ENCODE measurements around the gene TAGLN3. TPM values are rescaled to one million over a fixed set of nuclear protein-coding genes. Genes with fewer than 3 reads are reported as not detected.

The TAGLN3 gene
- total RNA-seq, 1 experiment from 2014 or later = not detected

DNA sequence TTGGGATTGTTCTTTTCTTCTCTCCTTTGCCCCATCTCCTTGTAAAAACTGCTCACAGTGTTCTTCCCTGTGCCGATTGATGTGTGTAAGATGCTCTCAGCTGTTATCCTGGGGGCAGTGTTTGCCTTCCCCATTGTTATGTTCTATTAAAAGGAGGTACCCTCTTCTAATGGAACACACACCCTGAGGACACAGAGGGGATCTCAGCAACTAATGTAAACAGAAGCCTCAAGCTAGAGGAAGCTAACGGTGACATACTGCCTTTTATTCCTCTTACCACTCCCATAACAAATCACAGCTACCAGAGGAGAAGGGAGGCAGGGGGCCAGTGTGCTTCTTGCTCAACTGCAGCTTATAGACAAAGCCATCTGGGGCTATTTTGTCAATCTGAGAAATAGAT is 2.2 kb downstream of the TAGLN3 start:
- no peak for DNase-seq
- BruUV-seq (replicated peaks) = no TSS peak
- Histone ChIP-seq H3K4me3 (ENCODE audit: low read depth, low read length) (no peak overlapping the region), H3K36me3 (ENCODE audit: control insufficient read depth, insufficient read depth, low read length) (no peaks in the 10 kb centered on the region), H3K9me3 (no peaks in the 10 kb centered on the region), H3K27me3 (replicated peaks; ENCODE audit: control insufficient read depth, insufficient read depth, low read length) (no peaks in the 10 kb centered on the region), H3K4me1 (peaks cover 9% of the 10 kb centered on the region)
- Mint-ChIP-seq H3K4me3 (ENCODE audit: unreplicated experiment) (no peak overlapping the region), H3K27ac (ENCODE audit: unreplicated experiment) (no peak overlapping the region), H3K9me3 (ENCODE audit: unreplicated experiment) (no peaks in the 10 kb centered on the region), H3K27me3 (ENCODE audit: insufficient read depth, unreplicated experiment) (no peaks in the 10 kb centered on the region), H3K4me1 (ENCODE audit: low read depth, unreplicated experiment) (peaks cover 31% of the 10 kb centered on the region), H3K36me3 (ENCODE audit: insufficient read depth, unreplicated experiment) (peaks cover 5% of the 10 kb centered on the region)
- POLR2A ChIA-PET = no interaction called here
- intact Hi-C loops (cut with micrococcal nuclease; ENCODE audit: unreplicated experiment) = no loop called here
- CTCF ChIA-PET = interaction anchor here (2.9 kb wide), 1 partner anchor 13 kb away, joined by 16 read pairs; no protein-coding TSS in a partner anchor
- TF ChIP-seq CTCF (IDR thresholded peaks at IDR 0.05; ENCODE audit: insufficient read depth in 1 of 2, low read depth in 1 of 2, low read length in 1 of 2, severe bottlenecking in 1 of 2, unreplicated experiment in 1 of 2) = no peak

DNA sequence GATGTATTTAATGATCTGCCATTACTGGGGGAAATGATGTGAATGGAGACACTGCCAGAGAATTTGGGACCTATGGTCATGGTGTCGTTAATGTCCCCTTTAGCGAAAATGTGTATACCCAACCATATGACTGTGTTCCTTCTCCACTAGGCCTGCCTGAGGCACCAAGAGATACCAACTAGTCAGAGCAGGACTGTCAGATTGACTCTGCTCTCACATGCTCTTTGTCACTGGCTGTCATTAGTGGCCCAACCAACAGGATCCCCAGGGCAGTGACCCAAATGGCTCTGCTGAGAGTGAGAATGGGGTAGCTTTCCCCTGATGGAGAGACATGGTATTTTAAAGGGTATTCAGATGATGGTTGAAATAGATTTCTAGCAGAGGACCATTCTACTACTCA is 2.8 kb downstream of the TAGLN3 start:
- peaks cover 5% of the 10 kb centered on the region for H3K36me3 Mint-ChIP-seq (ENCODE audit: insufficient read depth, unreplicated experiment)
- intact Hi-C loops (cut with micrococcal nuclease; ENCODE audit: unreplicated experiment) = no loop called here
- no peak overlapping the region for H3K27ac Mint-ChIP-seq (ENCODE audit: unreplicated experiment)
- peaks cover 9% of the 10 kb centered on the region for H3K4me1 ChIP-seq
- POLR2A ChIA-PET = no interaction called here
- H3K9me3 Mint-ChIP-seq (ENCODE audit: unreplicated experiment) = no peaks in the 10 kb centered on the region
- no peaks in the 10 kb centered on the region for H3K36me3 ChIP-seq (ENCODE audit: control insufficient read depth, insufficient read depth, low read length)
- no peak for TF ChIP-seq CTCF (IDR thresholded peaks at IDR 0.05; ENCODE audit: insufficient read depth in 1 of 2, low read depth in 1 of 2, low read length in 1 of 2, severe bottlenecking in 1 of 2, unreplicated experiment in 1 of 2)
- no peak overlapping the region for H3K4me3 ChIP-seq (ENCODE audit: low read depth, low read length)
- no peak overlapping the region for H3K4me3 Mint-ChIP-seq (ENCODE audit: unreplicated experiment)
- BruUV-seq (replicated peaks) = no TSS peak
- peaks cover 31% of the 10 kb centered on the region for H3K4me1 Mint-ChIP-seq (ENCODE audit: low read depth, unreplicated experiment)
- H3K27me3 Mint-ChIP-seq (ENCODE audit: insufficient read depth, unreplicated experiment) = no peaks in the 10 kb centered on the region
- DNase-seq = no peak
- H3K27me3 ChIP-seq (replicated peaks; ENCODE audit: control insufficient read depth, insufficient read depth, low read length) = no peaks in the 10 kb centered on the region
- CTCF ChIA-PET = interaction anchor here (2.9 kb wide), 1 partner anchor 12 kb away, joined by 16 read pairs; no protein-coding TSS in a partner anchor
- H3K9me3 ChIP-seq = no peaks in the 10 kb centered on the region

DNA sequence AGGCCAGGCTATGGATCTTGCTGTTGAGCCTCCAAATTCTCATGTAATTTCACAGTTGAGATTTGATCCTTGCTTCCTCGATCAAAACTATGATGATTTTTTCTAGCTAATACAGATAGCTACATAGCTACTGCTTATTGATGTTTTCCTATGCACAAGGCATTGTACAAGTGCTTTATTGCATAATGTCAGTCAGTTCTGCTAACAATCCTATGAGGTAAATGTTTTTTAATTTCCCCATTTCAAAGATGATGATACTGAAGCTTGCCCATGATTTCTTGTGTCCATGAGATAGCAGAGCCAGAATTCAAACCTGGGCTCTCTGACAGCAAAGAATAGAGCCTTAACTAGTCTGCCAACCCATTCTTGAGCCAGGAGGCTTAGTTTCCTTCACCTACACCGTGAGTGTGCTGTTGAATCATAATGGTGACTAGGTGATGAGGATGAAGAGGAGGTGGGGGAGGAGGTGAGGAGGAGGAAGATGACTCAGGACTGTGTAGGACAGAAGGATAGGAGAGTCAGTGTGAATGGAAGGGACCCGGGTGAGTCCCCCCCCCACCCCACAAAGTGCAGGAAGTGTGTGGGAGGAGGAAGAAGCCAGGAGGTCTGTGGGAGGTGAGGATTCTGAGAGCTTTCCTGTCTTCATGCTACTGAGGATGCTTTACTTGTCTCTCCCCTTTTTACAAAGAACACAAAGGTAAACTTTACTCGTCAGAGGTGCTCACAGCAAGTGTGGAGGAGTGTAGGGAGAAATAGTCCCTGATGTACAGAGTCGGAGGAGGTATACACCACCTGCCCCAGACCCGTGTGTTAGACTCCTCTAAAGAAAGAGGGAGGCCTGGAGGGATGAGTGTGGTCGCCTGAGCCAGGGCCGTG is 3.6 kb downstream of the TAGLN3 start:
- no peaks in the 10 kb centered on the region for H3K27me3 ChIP-seq (replicated peaks; ENCODE audit: control insufficient read depth, insufficient read depth, low read length)
- Mint-ChIP-seq H3K4me1 (ENCODE audit: low read depth, unreplicated experiment) (peaks cover 31% of the 10 kb centered on the region), H3K27ac (ENCODE audit: unreplicated experiment) (no peak overlapping the region), H3K4me3 (ENCODE audit: unreplicated experiment) (no peak overlapping the region), H3K27me3 (ENCODE audit: insufficient read depth, unreplicated experiment) (no peaks in the 10 kb centered on the region), H3K36me3 (ENCODE audit: insufficient read depth, unreplicated experiment) (peaks cover 5% of the 10 kb centered on the region), H3K9me3 (ENCODE audit: unreplicated experiment) (no peaks in the 10 kb centered on the region)
- no peaks in the 10 kb centered on the region for H3K9me3 ChIP-seq
- CTCF ChIA-PET = interaction anchor here (0.6 to 2.9 kb wide), 2 partner anchors 11 to 42 kb away, joined by 4 to 16 read pairs; no protein-coding TSS in a partner anchor
- no peak overlapping the region for H3K4me3 ChIP-seq (ENCODE audit: low read depth, low read length)
- POLR2A ChIA-PET = no interaction called here
- intact Hi-C loops (cut with micrococcal nuclease; ENCODE audit: unreplicated experiment) = no loop called here
- BruUV-seq (replicated peaks) = no TSS peak
- DNase-seq = no peak
- no peaks in the 10 kb centered on the region for H3K36me3 ChIP-seq (ENCODE audit: control insufficient read depth, insufficient read depth, low read length)
- TF ChIP-seq CTCF (IDR thresholded peaks at IDR 0.05; ENCODE audit: insufficient read depth in 1 of 2, low read depth in 1 of 2, low read length in 1 of 2, severe bottlenecking in 1 of 2, unreplicated experiment in 1 of 2) = no peak
- H3K4me1 ChIP-seq = peaks cover 9% of the 10 kb centered on the region

All from Caco-2 (cell line).